Right lung (tissue), 5 donors: Measurements from ENCODE around the gene GYS1. TPM values are rescaled to one million over a fixed set of nuclear protein-coding genes. Genes with fewer than 3 reads are reported as not detected.
"Not testable (repeated sequence)": the region's sequence is repeated elsewhere in the genome, so short reads cannot be mapped to it uniquely, and the experiment has no call there.

Experiments
- DNase-seq, 2 donors: peaks; one replicate each; pipeline ENCODE4 v3.0.0-alpha.2; 2013
- polyA plus RNA-seq, 5 donors: library from polyadenylated mRNA; unstranded; fragments of 120-200 nt; gene quantifications; one replicate each; pipeline versions ENCODE4 v1.2.1 to v1.2.3, GENCODE V29; 2013; ENCODE audit warnings: inconsistent platforms in 1 of 5, low replicate concordance in 1 of 5; ENCODE audit not compliant: insufficient read length in 5 of 5, insufficient read depth in 1 of 5

Gene GYS1
- polyA plus RNA-seq, 5 donors: 36.9 to 54.5 (median 44.4) TPM

GRCh38 chr19:48945817-48946216 is 47.3 kb downstream of the GYS1 start:
- no peak for DNase-seq

GRCh38 chr19:48945415-48945814 is 47.7 kb downstream of the GYS1 start:
- DNase-seq: no peak

DNA sequence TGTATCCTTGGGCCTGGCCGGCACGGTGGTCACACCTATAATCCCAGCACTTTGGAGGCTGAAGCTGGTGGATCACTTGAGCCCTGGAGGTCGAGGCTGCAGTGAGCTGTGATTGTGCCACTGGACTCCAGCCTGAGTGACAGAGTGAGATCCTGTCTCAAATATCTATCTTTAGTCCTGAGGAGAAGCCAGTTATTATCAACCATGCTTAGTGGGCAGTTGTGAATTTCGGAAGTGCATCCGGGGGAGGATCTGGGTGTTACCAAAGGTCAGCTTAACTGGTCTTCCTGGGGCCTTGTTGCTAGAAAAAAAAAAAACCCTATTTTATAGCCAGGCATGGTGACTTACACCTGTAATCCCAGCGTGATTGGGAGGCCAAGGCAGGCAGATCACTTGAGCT is 50.0 kb downstream of the GYS1 start:
- no peak for DNase-seq

GRCh38 chr19:48940902-48941301 is 52.2 kb downstream of the GYS1 start:
- DNase-seq: no peak

- DNase-seq: no peak
Observed at GRCh38 chr19:48938256-48938655, 54.9 kb downstream of the GYS1 start.

- no peak for DNase-seq
Observed at GRCh38 chr19:48935864-48936263, 57.2 kb downstream of the GYS1 start.

DNA sequence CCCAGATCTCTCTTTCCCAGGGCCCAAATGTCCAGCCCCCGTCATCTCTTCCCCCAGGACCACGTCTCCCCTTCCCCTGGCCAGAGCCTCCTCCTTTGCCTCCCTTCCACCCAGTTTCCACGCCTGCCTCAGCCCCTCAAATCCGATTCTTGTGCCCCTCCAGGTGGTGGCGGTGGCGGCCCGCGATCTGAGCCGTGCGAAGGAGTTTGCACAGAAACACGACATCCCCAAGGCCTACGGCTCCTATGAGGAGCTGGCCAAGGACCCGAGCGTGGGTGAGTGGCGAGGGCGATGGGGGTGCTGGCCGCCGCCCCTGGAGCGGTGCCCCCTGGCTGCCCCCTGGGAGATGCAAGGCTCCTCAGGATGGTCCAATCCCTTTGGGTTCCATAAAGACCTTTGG is 58.3 kb downstream of the GYS1 start:
- DNase-seq: no peak

DNA sequence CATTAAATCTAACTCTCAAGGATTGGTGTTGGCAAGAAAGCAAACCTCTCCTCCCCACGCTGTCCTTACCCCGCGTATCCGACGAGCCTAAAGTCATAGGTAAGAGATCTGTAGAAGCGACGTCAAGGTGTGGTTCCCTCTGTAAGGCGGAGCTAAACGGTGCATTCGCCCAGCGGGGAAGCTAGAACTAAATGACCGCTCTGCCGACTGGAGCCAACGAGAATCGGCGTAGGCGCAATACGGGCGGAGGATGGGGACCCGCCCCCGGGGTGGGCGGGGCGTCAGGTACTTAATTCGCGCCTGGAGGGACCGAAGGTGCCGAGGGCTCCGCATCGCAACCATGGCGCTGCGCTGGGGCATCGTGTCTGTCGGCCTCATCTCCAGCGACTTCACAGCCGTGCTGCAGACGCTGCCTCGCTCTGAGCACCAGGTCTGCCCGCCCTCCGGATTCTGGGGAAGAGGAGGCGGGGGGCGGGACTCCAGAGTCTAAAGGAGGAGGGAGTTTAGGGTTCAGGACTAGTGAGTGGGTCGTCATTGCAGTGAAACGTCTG is 59.7 kb downstream of the GYS1 start, which contains the start of gene DHDH:
TSS of gene DHDH (plus strand) at position 318 of the 551 bp plus-strand sequence. CDS start at position 341, 23 bp downstream.
- peak; percentile 70 to 72 for DNase-seq

- peak in 1 of 2 donors; percentile 48 for DNase-seq
Observed at GRCh38 chr19:48928164-48929025, 64.7 kb downstream of the GYS1 start.

DNA sequence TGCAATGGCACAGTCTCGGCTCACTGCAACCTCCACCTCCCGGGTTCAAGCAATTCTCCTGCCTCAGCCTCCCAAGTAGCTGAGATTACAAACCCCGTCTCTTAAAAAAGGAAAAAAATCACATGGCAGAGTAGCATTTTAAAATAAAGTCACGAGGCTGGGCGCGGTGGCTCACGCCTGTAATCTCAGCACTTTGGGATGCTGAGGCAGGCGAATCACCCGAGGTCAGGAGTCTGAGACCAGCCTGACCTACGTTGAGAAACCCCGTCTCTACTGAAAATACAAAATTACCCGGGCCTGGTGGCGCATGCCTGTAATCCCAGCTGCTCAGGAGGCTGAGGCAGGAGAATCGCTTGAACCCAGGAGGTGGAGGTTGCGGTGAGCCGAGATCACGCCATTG is 65.4 kb downstream of the GYS1 start:
- not testable (repeated sequence) for DNase-seq

DNA sequence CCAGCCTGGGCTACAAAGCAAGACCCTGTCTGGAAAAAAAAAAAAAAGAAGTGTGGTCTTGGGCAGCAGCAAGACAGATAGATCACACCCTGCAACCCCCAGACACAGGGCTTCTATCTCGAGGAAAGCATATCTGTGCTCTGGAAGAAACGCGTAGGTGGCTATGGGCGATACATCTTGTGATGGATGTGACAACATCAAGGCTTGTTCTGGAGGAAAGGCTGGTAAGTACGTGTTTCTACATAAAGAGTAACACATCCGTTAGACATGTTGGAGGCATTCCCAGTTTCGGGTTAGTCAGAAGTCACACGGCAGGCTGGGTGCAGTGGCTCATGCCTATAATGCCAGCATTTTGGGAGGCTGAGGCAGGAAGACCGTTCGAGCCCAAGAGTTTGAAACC is 66.2 kb downstream of the GYS1 start:
- peak in 1 of 2 donors; percentile 48 for DNase-seq

DNA sequence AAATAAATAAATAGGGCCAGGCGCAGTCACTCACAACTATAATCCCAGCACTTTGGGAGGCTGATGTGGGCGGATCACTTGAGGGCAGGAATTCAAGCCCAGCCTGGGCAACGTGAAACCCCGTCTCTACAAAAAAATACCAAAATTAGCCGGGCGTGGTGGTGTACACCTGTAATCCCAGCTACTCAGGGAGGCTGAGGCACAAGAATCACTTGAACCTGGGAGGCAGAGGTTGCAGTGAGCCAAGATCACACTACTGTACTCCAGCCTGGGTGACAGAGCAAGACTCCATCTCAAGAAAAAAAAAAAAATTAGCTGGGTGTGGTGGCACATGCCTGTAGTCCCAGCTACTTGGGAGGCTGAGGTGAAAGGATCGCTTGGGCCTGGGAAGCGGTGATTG is 67.2 kb downstream of the GYS1 start:
- DNase-seq: not testable (repeated sequence)

GRCh38 chr19:48925240-48925843 is 67.8 kb downstream of the GYS1 start:
- no peak for DNase-seq

GRCh38 chr19:48922548-48923490 is 70.3 kb downstream of the GYS1 start:
- DNase-seq: no peak

GRCh38 chr19:48921721-48922500 is 71.2 kb downstream of the GYS1 start:
- no peak for DNase-seq

GRCh38 chr19:48920949-48921348 is 72.2 kb downstream of the GYS1 start:
- no peak for DNase-seq

DNA sequence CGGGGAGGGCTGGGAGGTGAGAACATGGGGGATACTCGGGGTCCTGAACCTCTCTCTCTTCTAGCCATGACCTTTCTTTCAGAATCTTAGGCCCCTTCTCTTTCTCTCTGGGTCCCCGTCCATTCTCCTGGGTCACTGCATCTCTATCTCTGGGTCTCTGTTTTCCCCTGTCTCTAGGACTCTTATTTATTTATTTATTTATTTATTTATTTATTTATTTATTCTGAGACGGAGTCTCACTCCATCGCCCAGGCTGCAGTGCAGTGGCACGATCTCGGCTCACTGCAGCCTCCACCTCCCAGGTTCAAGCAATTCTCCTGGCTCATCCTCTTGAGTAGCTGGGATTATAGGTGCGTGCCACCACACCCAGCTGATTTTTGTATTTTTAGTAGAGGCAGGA is 73.8 kb downstream of the GYS1 start:
- DNase-seq: not testable (repeated sequence)

GRCh38 chr19:48918801-48919247 is 74.3 kb downstream of the GYS1 start:
- no peak for DNase-seq
